ENCODE results near the gene MAP2K7.
"Not testable (repeated sequence)": the region's sequence is repeated elsewhere in the genome, so short reads cannot be mapped to it uniquely, and the experiment has no call there.

MAP2K7 gene

GRCh38 chr19:7903244-7904073 lies at the start of gene MAP2K7:
TSS of gene MAP2K7 (plus strand) at chr19:7903877. CDS start at chr19:7903945, 68 bp downstream.
- peak; percentile 100 for DNase-seq

GRCh38 chr19:7855426-7856108 lies 48.1 kb upstream of the MAP2K7 start:
- DNase-seq: no peak

GRCh38 chr19:7856109-7856591 lies 47.5 kb upstream of the MAP2K7 start:
- no peak for DNase-seq

GRCh38 chr19:7856679-7857663 lies 46.7 kb upstream of the MAP2K7 start:
- DNase-seq: no peak

GRCh38 chr19:7857727-7858108 lies 46.0 kb upstream of the MAP2K7 start:
- DNase-seq: no peak

GRCh38 chr19:7858109-7858770 lies 45.4 kb upstream of the MAP2K7 start:
- DNase-seq: no peak

GRCh38 chr19:7859087-7859486 lies 44.6 kb upstream of the MAP2K7 start:
- DNase-seq: not testable (repeated sequence)

- DNase-seq: no peak
These were observed 43.6 kb upstream of the MAP2K7 start for GRCh38 chr19:7859831-7860713.

- no peak for DNase-seq
These were observed 42.7 kb upstream of the MAP2K7 start for GRCh38 chr19:7860714-7861618.

GRCh38 chr19:7861619-7862412 lies 41.9 kb upstream of the MAP2K7 start:
- DNase-seq: no peak

GRCh38 chr19:7862413-7862951 lies 41.2 kb upstream of the MAP2K7 start:
- DNase-seq: peak; percentile 80 to 88

- DNase-seq: peak in 1 of 2 experiments; percentile 38
These were observed 40.3 kb upstream of the MAP2K7 start for GRCh38 chr19:7863157-7863970.

- DNase-seq: no peak
These were observed 39.5 kb upstream of the MAP2K7 start for GRCh38 chr19:7863971-7864689.

- no peak for DNase-seq
These were observed 39.0 kb upstream of the MAP2K7 start for GRCh38 chr19:7864690-7865074.

- no peak for DNase-seq
These were observed 38.3 kb upstream of the MAP2K7 start for GRCh38 chr19:7865262-7865911.

- no peak for DNase-seq
These were observed 37.1 kb upstream of the MAP2K7 start for GRCh38 chr19:7866399-7867091.
